WTC11 (cell line): ENCODE results near the gene SUPT4H1.

Experiments used
- CTCF ChIP-seq: fragments of 200-600 bp; IDR thresholded peaks from 2 replicates; pipeline ENCODE4 v1.8.0; 2022; ENCODE audit warnings: antibody characterized with exemption
- E2F4 ChIP-seq: sonication (generic); formaldehyde crosslinking; IDR thresholded peaks from 2 replicates; pipeline ENCODE4 v1.8.1; 2022; ENCODE audit warnings: low read depth, mild to moderate bottlenecking, moderate library complexity, missing genetic modification reagents, borderline replicate concordance
- ESRRA ChIP-seq: sonication (generic); formaldehyde crosslinking; IDR thresholded peaks from 2 replicates; pipeline ENCODE4 v1.8.1; 2022; ENCODE audit warnings: mild to moderate bottlenecking, missing genetic modification reagents, borderline replicate concordance
- FOXP1 ChIP-seq: sonication (generic); formaldehyde crosslinking; IDR thresholded peaks from 2 replicates; pipeline ENCODE4 v1.8.0; 2022; ENCODE audit warnings: missing genetic modification reagents, mild to moderate bottlenecking, moderate library complexity, borderline replicate concordance
- SMAD4 ChIP-seq: sonication (generic); formaldehyde crosslinking; IDR thresholded peaks from 2 replicates; pipeline ENCODE4 v1.8.0; 2022; ENCODE audit warnings: mild to moderate bottlenecking, missing genetic modification reagents
- ZNF121 ChIP-seq: sonication (generic); formaldehyde crosslinking; IDR thresholded peaks from 2 replicates; pipeline ENCODE4 v1.8.0; 2023; ENCODE audit warnings: missing genetic modification reagents
- ZNF138 ChIP-seq: sonication (generic); formaldehyde crosslinking; conservative IDR thresholded peaks from 2 replicates; pipeline ENCODE4 v1.8.1; 2022; ENCODE audit warnings: mild to moderate bottlenecking, moderate library complexity, missing genetic modification reagents
- ZNF232 ChIP-seq: sonication (generic); formaldehyde crosslinking; IDR thresholded peaks from 2 replicates; pipeline ENCODE4 v1.8.0; 2022; ENCODE audit warnings: mild to moderate bottlenecking, missing genetic modification reagents
- ZNF416 ChIP-seq: fragments of 250-450 bp; sonication (Bioruptor Pico); IDR thresholded peaks from 2 replicates; pipeline ENCODE4 v1.9.0; 2021; ENCODE audit warnings: mild to moderate bottlenecking, inconsistent platforms
- TF ChIP-seq, protein P1 (sequence below): sonication (generic); formaldehyde crosslinking; IDR thresholded peaks from 2 replicates; pipeline ENCODE4 v1.8.1; 2023; ENCODE audit warnings: mild to moderate bottlenecking, missing genetic modification reagents
- TF ChIP-seq, protein P2 (sequence below): sonication (generic); formaldehyde crosslinking; IDR thresholded peaks from 2 replicates; pipeline ENCODE4 v1.8.1; 2023; ENCODE audit warnings: mild to moderate bottlenecking, missing genetic modification reagents

DNA sequence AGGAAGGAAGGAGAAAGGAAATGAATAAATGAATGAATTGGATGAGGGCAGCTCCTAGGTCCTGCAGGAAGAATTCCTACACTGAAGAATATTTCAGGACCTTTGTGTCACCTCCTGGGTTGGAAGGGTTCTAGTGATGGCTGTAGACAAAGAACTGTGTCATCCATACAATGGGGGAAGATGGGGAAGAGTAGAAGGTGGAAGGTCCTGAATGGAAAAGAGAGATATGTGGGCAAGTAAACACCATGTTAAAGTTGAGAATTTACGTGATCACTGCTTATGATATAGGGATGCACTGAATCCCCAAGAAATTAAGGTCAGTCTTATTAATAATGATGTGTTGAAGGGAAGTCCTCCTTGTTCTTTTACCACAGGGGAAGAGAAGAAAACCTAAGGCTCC, 4.2 kb upstream of the SUPT4H1 start:
- TF ChIP-seq ZNF416 (CRISPR knock-in tag) (no peak), E2F4 (CRISPR knock-in tag) (no peak), CTCF (no peak), SMAD4 (CRISPR knock-in tag) (no peak), ZNF121 (CRISPR knock-in tag) (no peak), FOXP1 (no peak), ZNF232 (no peak), ZNF138 (CRISPR knock-in tag) (no peak), ESRRA (CRISPR knock-in tag) (no peak)
- TF ChIP-seq, protein P1, sequence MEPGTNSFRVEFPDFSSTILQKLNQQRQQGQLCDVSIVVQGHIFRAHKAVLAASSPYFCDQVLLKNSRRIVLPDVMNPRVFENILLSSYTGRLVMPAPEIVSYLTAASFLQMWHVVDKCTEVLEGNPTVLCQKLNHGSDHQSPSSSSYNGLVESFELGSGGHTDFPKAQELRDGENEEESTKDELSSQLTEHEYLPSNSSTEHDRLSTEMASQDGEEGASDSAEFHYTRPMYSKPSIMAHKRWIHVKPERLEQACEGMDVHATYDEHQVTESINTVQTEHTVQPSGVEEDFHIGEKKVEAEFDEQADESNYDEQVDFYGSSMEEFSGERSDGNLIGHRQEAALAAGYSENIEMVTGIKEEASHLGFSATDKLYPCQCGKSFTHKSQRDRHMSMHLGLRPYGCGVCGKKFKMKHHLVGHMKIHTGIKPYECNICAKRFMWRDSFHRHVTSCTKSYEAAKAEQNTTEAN = no peak
- TF ChIP-seq, protein P2, sequence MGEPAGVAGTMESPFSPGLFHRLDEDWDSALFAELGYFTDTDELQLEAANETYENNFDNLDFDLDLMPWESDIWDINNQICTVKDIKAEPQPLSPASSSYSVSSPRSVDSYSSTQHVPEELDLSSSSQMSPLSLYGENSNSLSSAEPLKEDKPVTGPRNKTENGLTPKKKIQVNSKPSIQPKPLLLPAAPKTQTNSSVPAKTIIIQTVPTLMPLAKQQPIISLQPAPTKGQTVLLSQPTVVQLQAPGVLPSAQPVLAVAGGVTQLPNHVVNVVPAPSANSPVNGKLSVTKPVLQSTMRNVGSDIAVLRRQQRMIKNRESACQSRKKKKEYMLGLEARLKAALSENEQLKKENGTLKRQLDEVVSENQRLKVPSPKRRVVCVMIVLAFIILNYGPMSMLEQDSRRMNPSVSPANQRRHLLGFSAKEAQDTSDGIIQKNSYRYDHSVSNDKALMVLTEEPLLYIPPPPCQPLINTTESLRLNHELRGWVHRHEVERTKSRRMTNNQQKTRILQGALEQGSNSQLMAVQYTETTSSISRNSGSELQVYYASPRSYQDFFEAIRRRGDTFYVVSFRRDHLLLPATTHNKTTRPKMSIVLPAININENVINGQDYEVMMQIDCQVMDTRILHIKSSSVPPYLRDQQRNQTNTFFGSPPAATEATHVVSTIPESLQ = no peak
